Measurements from ENCODE around the gene HDDC2.

DNA sequence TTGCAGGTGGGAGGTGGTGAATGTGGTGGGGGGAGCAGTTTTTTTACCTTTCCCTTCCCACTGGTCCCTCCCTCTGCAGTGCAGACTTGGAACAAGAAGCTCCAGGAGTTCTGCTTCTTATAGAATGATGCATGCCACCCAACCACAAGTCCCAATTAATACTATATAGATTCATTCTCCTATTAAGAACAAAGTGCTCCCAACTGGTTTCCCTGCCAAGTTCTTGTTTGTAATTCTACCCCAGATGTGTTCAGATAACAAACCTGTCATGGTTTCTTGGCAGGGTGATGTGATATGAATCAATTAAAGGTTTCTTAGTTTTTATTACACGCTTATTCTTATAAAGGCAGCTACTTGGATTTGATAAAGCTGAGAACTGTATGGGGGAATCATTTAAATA is 23.9 kb downstream of the HDDC2 start:
- TF ChIP-seq, protein P1, sequence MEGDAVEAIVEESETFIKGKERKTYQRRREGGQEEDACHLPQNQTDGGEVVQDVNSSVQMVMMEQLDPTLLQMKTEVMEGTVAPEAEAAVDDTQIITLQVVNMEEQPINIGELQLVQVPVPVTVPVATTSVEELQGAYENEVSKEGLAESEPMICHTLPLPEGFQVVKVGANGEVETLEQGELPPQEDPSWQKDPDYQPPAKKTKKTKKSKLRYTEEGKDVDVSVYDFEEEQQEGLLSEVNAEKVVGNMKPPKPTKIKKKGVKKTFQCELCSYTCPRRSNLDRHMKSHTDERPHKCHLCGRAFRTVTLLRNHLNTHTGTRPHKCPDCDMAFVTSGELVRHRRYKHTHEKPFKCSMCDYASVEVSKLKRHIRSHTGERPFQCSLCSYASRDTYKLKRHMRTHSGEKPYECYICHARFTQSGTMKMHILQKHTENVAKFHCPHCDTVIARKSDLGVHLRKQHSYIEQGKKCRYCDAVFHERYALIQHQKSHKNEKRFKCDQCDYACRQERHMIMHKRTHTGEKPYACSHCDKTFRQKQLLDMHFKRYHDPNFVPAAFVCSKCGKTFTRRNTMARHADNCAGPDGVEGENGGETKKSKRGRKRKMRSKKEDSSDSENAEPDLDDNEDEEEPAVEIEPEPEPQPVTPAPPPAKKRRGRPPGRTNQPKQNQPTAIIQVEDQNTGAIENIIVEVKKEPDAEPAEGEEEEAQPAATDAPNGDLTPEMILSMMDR (IDR thresholded peaks at IDR 0.05): no peak
- no peak for TF ChIP-seq POLR2A (IDR thresholded peaks at IDR 0.05)

Data from testis (tissue), 2 donors.